HG03520 (cell line): Measurements from ENCODE around the gene RGS3.

Experiments
- ATAC-seq: cut with Tn5 transposase; IDR thresholded peaks from one replicate; pipeline ENCODE4 v1.9.1; 2021; ENCODE audit warnings: mild to moderate bottlenecking, moderate library complexity; ENCODE audit not compliant: unreplicated experiment

The RGS3 gene

GRCh38 chr9:113528088-113528487 lies 64.6 kb downstream of the RGS3 start:
- ATAC-seq = no peak

- no peak for ATAC-seq
These were observed 65.3 kb downstream of the RGS3 start for GRCh38 chr9:113528811-113529210.

GRCh38 chr9:113529336-113530009 lies 65.9 kb downstream of the RGS3 start:
- no peak for ATAC-seq

- ATAC-seq = no peak
These were observed 66.6 kb downstream of the RGS3 start for GRCh38 chr9:113530022-113530635.

- no peak for ATAC-seq
These were observed 67.4 kb downstream of the RGS3 start for GRCh38 chr9:113530942-113531341.

- ATAC-seq = no peak
These were observed 68.6 kb downstream of the RGS3 start for GRCh38 chr9:113531919-113532808.

- no peak for ATAC-seq
These were observed 69.3 kb downstream of the RGS3 start for GRCh38 chr9:113532809-113533190.

- no peak for ATAC-seq
These were observed 70.1 kb downstream of the RGS3 start for GRCh38 chr9:113533335-113534225.

GRCh38 chr9:113535756-113536155 lies 72.2 kb downstream of the RGS3 start:
- ATAC-seq = no peak

GRCh38 chr9:113536166-113536482 lies 72.6 kb downstream of the RGS3 start:
- ATAC-seq = no peak

- no peak for ATAC-seq
These were observed 73.1 kb downstream of the RGS3 start for GRCh38 chr9:113536483-113537228.

- ATAC-seq = no peak
These were observed 73.8 kb downstream of the RGS3 start for GRCh38 chr9:113537229-113537810.

- no peak for ATAC-seq
These were observed 74.6 kb downstream of the RGS3 start for GRCh38 chr9:113538131-113538530.

GRCh38 chr9:113538701-113539430 lies 75.3 kb downstream of the RGS3 start:
- no peak for ATAC-seq

GRCh38 chr9:113540466-113540865 lies 76.9 kb downstream of the RGS3 start:
- no peak for ATAC-seq

- no peak for ATAC-seq
These were observed 77.7 kb downstream of the RGS3 start for GRCh38 chr9:113541019-113541900.

- no peak for ATAC-seq
These were observed 78.5 kb downstream of the RGS3 start for GRCh38 chr9:113542006-113542405.

- no peak for ATAC-seq
These were observed 79.2 kb downstream of the RGS3 start for GRCh38 chr9:113542741-113543140.
